T follicular helper cell (primary cell): ENCODE data around the gene GALNT18.

ENCODE experiments used
- DNase-seq: peaks from one replicate; pipeline ENCODE4 v3.0.0-alpha.2; 2020; ENCODE audit warnings: low read depth

The GALNT18 gene

DNA sequence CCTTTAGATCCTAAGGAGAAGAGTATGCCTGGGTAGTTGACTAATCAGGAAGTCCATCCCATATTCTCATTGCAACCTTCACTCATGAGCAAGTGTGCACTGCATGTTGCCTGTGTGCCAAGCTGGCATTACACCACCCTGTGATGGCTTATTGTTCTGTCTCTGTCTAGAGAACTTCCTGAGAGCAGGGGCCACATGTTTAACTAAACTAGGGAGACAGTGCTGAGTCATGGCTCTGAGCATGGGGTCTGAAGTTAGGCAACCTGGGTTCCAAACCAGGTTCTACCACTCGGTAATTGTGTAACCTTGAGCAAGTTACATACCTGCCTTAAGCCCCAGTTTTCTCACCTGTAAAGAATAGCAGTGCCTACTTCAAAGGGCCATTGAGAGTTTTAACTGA, 308.4 kb downstream of the GALNT18 start:
- no peak for DNase-seq

DNA sequence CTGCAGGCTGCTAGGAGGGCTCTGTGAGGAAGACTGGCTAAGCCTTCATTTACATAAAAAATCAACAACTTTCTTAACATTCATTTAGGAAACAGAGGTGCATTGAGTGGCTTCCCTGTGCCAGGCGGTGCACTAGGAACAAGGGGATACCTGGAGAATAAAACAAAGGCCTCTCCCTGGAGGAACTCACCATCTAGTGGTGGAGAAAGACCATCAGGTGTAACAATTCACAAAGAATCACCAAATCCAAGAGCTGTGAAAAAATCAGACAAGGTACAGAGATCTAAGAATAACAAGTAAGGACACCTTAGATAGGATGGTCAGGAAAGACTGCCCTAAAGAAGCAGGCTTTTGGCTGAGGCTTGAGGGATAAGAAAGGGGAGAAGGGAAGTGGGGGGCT, 309.1 kb downstream of the GALNT18 start:
- no peak for DNase-seq

DNA sequence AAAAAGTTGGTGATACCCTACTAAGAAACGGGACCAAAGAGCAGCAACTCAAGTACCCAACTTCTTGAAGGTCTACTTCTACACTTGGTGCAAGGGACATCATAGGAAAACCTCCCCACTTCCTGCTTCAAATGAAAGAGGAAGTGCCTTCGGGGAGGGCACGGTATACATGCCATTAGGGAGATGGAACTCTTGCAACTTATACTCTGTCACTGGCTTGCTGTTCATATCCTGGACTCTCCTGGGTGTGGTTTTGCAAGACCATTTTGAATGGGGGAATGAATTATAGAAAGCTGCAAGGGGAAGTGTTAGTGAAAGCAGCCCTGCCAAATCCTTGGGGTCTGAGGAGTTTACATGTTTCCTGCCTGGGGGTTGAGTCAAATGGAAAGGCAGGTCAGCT, 310.6 kb downstream of the GALNT18 start:
- no peak for DNase-seq

DNA sequence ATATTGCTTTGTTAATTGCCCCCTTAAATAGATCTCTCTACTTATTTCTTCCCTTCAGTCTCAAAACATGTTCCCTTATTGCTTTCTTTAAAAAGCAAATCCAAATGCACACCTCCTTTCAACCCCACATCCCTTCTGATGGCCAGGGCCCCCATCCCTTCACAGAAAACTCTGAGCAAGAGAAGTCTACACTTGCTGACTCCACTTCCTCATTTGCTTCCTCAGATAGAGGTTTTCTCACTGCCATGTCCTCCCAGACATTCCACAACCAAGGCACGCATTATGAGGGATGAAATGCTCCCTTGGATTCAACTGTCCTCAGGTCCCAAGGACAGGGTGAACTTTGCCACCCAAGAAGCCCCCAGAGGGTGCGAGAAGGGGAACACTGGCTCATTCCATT, 311.9 kb downstream of the GALNT18 start:
- no peak for DNase-seq

DNA sequence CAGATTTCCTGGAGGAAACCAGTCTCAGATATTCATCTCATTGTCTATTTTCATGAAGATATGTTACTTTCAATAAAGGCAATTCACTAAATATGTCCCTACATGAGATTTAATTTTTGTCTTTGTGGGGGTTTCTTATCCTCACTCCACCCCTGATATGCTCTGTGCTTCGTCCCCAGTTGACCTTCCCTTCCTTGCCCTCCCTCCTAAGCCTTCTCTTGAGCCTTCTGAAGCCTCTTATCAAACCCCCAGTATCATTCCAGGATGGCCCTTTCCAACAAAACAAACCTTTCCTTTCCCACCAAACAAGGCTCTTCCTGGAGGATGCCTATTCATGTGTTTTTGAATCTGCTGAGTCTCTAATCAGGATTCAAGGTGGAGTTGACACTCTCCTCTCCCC, 313.6 kb downstream of the GALNT18 start:
- no peak for DNase-seq

DNA sequence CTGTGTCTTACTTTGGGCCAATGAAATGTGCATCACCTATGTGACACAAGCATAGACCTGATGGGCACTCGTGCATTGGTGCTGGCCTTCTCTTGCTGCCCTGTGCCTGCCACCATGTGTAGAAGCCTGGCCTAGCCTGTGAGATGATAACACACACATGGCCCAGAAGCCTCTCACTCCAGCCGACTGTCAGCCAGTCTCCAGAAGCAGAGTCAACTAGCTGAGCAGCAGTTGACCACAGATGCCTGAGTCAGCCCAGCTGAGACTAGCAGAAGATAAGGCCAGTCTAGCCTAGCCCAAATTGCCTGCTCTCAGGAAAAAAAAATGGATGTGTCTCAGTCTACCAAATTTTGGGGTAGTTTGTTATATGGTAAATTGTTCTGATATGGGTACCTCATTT, 314.9 kb downstream of the GALNT18 start:
- no peak for DNase-seq

DNA sequence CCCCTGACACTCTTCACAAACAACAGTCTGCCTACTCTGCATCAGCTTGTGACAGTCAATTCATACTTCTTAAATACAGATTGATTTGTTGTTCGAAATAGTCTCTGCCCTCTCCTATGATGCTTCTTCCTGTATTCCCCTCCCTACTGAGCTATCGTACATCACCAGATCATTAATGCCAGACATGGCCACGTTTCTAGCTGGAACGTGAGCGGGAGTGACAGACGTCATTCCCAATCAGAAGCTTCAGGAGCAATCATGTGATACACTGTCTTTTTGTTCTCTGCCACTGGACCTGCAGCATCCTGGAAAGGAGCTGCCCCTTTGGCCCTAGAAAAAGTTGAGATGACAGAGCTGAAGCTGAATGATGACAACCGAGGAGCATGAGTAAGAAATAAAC, 317.3 kb downstream of the GALNT18 start:
- no peak for DNase-seq

DNA sequence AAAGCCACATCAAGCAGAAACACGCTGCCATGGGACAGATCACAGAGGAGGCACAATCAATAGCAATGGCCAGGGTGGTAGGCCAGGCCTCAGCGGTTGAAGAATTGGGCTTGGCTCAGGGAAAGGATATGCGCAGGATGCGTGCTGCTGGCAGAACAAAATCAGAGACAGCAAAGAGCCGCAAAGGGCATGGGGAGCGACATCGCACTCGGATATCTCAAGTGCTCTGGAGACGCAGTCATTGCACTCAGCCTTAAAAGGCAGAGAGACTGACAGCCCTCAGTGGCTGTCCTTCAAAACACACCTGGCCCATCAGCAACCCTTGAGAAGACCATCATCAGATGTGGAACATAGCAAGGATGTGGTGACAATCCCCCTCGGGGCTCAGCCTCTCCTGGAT, 319.2 kb downstream of the GALNT18 start:
- no peak for DNase-seq

DNA sequence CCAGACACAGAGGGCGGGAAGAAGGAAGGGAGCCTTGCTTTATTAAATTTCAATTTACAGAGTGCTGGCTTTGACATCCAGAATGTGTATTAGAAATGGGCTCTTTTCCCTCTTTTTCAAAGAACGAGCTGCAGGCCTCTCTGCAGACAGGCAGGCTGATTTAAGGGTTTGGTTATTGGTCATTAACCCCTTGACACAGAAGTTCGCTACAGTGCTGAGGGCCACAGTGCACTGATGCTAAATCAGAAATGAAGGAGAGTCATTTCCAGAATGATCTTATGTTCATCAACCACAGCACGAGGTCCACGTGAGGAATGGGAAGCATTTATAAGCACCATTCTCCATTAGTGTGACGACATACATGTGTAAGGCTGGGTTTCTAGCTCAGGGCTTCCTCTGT, 320.6 kb downstream of the GALNT18 start:
- no peak for DNase-seq

DNA sequence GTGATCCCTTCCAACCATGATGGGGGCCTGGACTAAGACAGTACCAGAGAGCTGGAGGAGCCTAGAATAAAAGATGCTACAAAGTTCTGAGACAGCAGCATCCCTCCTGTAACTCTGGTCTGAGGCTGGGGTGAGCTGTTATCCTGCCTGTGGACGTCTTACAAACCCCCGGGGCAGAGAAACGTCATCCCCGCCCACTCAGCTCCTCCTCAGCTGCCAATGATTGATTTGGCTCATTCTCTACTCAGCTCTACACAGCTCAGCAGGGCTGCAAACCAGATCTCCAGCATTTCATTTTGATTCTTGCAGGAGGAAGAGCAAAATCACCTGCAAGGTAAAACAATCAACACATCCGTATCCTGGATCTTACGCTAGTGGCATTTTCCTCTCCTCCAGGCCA, 324.2 kb downstream of the GALNT18 start:
- no peak for DNase-seq

DNA sequence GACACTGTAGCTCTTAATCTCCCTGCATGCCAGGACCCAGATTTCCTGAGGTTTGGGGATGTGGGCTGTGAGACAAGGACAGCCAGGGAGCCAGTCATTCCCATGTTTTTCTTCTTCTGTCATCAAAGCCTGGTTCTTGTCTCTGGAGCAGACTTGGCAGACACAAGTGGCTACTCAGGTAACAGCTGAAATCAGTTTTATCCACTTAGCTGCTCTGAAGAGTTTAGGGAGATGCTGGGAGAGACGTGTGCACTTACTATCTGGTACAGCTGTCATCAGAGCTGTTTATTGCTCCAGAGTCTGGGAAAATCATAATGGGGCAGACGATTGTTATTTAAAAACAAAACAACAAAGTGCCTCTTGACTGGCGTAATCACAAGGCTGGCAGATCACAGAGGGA, 325.4 kb downstream of the GALNT18 start:
- DNase-seq: no peak

DNA sequence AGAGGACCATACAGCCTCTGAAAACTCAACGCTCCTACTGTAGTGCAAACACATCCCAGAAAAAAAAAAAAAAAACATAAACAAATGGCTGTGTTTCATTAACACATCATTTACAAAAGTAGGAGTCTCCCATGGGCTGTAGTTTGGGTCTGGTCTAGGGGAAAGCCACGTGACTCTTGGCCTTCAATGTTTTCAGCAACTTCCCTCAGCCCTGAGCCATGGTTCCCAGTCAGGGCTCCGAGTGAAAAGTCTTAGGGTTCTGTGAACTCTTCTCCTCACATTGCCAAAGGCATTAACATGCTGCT, 327.3 kb downstream of the GALNT18 start:
- DNase-seq: no peak

DNA sequence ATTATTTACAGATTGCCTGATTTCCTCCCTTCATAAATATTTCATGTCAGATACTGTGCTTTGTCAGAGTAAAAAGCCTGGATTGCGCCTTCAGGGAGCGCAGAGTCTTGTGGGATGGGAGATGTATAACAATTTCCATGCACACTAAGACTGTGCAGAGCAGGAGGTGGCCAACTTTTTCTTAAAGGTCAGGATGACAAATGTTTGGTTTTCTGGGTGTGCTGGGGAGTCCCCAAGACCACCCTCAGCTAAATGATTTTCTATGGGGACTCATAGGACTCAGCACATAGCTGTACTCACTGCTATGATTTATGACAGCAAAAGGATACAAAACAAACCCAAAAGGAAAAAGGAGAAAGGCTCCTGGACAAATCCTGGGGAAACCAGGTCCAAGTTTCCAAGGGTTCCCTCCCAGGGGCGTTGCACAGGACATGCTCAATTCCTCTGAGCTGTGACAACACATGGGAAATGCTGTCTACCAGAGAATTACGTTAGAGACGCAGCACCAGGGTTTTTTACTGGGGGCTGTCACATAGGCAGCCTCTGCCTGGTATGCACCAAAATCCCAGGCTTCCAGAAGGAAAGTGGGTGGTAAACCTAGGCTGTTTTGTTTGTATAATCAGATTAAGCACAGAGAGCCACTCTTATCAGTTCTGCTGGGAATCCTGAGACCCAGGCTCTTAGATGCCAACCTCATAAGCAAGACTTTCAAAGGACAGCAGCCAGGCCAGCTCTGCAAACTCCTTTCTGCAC, 327.8 kb downstream of the GALNT18 start:
- DNase-seq: no peak

DNA sequence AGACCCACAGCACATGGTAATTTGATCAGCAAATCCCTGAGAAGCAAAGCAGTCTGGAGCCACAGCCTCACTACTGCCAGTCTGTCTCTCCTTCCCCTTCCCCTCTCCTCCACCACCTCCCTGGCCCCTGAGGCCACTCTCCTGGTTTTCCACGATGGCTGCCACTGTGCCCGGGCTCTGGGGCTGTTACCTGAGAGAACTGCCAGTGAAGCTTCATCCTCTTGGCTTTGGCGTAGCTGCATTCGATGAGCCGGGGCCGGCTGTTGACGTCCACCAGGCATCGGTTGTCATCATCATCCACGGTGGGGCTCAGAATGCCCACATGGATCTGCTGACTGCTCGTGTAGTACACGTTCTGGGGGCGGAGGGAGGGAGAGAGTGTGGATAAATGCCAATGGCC, 329.0 kb downstream of the GALNT18 start:
- no peak for DNase-seq

DNA sequence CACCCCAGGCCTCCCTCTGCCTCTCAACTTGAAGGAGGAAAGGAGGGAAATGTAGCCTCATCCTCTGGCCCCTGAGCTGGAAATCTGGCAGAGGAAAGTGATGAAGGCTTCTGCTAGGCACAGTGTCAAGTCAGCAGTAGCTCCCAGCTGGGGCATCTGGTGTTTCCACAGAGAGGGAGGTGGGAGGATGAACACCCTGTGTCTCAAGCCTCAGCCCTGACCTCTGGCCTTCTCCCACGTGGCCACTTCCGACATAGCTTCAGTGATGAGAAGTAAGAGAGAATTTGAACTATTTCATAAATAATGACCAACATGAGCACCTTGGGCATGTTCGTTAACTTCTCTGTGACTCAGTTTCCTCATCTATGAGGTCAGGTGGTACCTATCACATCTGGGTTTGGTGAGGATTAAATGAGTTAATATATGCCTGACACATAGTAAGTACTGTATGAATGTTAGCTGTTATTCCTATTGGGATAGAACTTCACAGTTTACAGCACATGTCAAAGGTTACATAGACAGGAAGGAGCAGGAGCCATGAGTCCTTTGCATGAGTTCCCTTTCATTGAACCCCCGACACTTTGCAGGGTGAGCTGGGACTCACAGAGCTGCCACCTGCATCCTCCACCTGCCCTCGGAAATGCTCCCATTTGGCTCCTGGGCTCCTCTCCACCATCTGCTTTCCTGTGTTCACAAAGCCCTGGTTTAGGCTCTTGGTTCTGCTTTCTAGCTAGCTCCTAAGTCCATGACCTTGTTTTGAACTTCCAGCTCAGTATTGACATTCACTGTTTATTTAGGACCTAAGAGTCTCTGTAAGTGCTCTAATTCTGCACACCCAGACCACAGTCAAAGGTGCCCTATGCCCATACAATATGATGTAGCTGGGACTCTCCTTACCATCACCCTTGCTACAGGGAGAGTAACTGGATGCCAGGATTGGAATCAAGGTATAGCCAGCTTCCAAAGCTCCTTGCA, 330.5 kb downstream of the GALNT18 start:
- no peak for DNase-seq

DNA sequence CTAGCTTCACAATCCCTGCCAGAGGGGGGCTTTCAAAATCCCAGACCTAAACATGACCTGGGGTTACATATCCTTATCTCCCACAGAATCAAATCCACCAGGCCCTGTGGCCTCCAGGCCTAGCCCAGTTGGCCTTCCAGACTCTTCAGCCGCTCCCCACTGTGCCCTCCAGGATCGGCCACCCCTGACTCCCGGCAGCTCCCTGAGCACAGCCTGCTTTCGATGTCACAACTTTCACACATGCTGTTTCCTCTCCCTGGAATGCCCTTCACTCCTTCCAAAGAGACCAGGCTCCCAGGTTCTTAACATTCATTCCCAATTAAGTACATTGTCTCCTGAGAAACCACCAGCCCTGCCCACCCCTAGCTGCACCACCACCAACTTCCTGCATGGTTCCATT, 331.5 kb downstream of the GALNT18 start:
- no peak for DNase-seq

DNA sequence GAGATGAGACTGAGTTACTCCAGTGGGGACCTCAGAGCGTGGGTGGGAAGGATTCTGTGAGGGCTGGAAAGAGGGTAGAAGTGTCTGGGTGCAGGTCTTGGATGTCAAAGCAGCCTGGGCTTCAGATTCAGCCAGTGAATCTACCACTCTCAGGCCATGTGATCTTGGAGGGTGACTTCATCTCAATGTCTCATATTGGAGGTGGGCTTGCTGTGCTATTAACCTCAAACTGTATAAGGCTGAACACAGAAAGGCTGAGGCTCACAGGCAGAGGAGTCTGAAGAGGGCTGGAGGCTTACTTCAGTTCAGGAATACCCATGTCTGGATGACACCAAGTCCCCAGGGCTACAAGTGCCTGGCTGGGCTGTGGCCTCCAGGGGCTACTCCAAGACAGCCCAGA, 332.1 kb downstream of the GALNT18 start:
- no peak for DNase-seq

DNA sequence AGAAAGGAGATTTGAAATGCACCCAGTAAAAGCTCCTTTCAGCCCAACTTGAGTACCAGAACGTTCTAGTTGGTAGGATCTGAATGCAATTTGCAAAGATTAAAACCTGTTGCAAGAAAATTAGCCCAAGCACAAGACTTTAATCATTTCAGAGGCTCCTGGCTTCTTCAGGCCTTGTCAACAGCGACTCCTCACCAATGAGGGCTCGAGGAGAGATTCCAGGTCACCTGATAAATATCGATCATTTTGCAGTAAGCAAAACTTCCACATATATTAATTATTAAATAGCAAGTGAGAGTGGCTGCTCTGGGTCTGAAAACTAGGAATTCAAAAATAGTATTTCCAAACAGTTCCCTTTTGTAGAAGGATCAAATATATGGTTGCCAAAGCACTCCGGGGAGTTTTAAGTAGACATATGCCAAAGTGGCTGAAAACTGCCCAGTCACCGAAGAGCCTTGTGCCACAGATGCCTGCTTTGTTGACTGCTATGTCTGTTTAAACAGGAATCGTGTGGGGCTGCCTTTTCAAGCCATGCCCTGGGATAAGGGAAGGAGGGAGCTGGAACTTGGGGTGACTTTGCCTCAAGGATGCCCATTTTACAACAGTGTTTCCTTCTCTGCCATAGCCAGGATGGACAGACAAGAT, 332.7 kb downstream of the GALNT18 start:
- DNase-seq: no peak

DNA sequence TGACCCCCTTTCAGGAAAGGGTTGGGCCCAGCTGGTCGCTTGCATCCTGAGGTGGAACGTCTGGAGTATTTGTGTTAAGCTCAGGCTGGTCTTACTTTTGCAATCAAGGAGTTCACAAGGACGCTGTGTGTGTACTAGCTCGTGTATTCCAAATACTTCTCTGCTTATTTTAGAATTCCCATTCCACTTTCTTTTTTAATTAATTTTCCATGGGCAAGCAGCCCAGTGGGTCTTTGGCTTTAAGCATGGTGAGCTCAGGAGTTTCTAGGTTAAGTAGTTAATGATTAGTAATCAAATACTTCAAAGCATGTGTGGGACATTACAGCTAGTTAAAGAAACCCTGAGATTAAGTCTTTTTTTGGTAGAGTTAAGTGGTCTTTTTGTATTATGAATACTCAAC, 337.3 kb downstream of the GALNT18 start:
- DNase-seq: no peak

DNA sequence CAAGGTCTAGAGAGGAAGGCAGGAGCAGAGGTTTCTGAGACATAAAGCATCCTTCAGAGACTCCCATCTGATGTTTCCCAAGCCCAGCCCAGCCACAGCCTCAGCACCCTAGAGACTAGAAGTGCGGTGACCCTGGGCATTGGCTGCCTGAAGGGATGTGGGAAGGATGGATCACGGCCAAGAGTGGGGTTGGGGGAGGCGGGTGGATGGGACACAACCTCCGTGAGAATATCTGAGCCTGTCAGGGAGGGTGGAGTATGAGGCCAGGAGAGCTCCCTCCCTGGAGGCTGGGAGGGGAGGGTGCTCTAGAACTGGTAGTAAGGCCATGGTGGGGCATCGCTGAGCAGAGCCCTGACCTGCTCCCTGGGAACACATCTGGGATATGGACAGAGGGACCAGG, 340.2 kb downstream of the GALNT18 start:
- DNase-seq: no peak

DNA sequence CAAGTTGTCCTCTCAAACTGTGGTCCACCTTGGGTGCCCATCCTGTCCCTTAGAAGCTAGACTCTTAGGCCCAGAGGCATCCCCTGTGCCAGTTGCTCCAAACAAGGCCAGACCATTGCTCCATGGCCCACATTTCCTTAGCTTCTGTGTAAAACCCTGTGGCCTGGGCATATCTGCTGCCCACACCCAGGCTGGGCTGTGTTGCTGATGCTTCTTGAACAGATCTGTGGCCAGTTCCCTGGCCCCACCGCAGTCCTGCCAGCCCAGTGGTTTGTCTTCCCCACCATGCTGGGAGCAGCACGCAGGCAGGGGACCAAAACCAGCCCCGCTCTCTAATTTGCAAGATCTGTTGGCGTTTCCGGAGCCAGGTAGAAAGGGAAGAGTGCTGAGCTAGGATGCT, 341.0 kb downstream of the GALNT18 start:
- no peak for DNase-seq

DNA sequence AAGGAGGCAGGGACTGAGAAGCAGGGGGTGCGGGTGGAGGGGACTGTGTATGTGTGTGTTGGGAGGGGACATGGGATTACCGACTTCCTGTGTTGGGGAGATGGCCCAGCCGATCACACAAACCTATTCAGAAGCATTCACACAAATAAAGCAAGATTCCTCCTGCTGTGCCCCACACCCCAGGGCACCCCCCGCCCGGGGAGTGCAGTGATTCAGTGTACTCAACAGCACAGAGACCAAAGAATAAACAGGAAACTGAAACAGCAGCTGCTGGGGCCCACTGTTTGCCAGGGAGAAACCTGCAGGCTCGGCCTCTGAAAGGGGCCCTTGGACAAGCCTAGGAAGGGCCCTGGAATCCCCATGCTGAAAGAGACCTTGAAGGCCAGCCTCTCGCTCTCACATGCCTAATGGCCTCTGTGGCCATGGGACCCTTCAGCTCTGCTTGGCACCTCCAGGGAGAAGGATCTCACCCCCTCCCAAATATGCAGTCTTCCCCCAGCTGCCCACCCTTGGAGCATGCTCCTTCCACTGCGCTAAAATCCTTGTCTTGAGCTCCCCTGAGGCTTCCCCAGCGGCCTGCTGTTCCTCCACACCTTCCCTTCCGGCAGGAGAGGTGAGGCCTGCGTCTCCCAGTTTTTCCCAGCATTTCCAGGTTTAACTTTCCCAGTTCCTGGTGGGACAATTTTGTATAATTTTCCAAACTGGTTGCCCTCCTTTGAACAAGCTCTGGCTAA, 341.7 kb downstream of the GALNT18 start:
- no peak for DNase-seq
